Fibroblast of gingiva (primary cell): ENCODE results near the gene SH3TC2.
A peak's percentile ranks its signal among the peaks of the same experiment; 100 is the strongest.
"Not testable (repeated sequence)": the region's sequence is repeated elsewhere in the genome, so short reads cannot be mapped to it uniquely, and the experiment has no call there.

Experiments used
- DNase-seq: peaks from one replicate; pipeline ENCODE4 v3.0.0-alpha.2; 2011; ENCODE audit warnings: low read depth

SH3TC2 gene

GRCh38 chr5:149063017-149063687 is at the start of gene SH3TC2:
Gene SH3TC2, minus strand, starts transcription at chr5:149063062. Its CDS starts 40 bp downstream, at chr5:149063022.
- peak; percentile 35 for DNase-seq

GRCh38 chr5:149110406-149110805 is 47.5 kb upstream of the SH3TC2 start:
- DNase-seq, result no peak

- peak; percentile 43 for DNase-seq
Observed at GRCh38 chr5:149108651-149109280, 45.9 kb upstream of the SH3TC2 start.

GRCh38 chr5:149100331-149100730 is 37.5 kb upstream of the SH3TC2 start:
- DNase-seq, result no peak

- no peak for DNase-seq
Observed at GRCh38 chr5:149099920-149100319, 37.1 kb upstream of the SH3TC2 start.

- no peak for DNase-seq
Observed at GRCh38 chr5:149094996-149095395, 32.1 kb upstream of the SH3TC2 start.

- DNase-seq, result no peak
Observed at GRCh38 chr5:149093625-149094024, 30.8 kb upstream of the SH3TC2 start.

GRCh38 chr5:149089796-149090195 is 26.9 kb upstream of the SH3TC2 start:
- no peak for DNase-seq

GRCh38 chr5:149088686-149089085 is 25.8 kb upstream of the SH3TC2 start:
- DNase-seq, result no peak

- DNase-seq, result no peak
Observed at GRCh38 chr5:149083846-149084245, 21.0 kb upstream of the SH3TC2 start.

- no peak for DNase-seq
Observed at GRCh38 chr5:149082271-149082670, 19.4 kb upstream of the SH3TC2 start.

- no peak for DNase-seq
Observed at GRCh38 chr5:149080294-149080693, 17.4 kb upstream of the SH3TC2 start.

GRCh38 chr5:149079883-149080282 is 17.0 kb upstream of the SH3TC2 start:
- no peak for DNase-seq

GRCh38 chr5:149074071-149074470 is 11.2 kb upstream of the SH3TC2 start:
- DNase-seq, result not testable (repeated sequence)

- no peak for DNase-seq
Observed at GRCh38 chr5:149073213-149073612, 10.4 kb upstream of the SH3TC2 start.

GRCh38 chr5:149072791-149073190 is 9.9 kb upstream of the SH3TC2 start:
- no peak for DNase-seq

- no peak for DNase-seq
Observed at GRCh38 chr5:149072376-149072775, 9.5 kb upstream of the SH3TC2 start.

- DNase-seq, result no peak
Observed at GRCh38 chr5:149071756-149072155, 8.9 kb upstream of the SH3TC2 start.

GRCh38 chr5:149071216-149071615 is 8.4 kb upstream of the SH3TC2 start:
- DNase-seq, result no peak

- no peak for DNase-seq
Observed at GRCh38 chr5:149069711-149070110, 6.8 kb upstream of the SH3TC2 start.

GRCh38 chr5:149063896-149064478 is 1.1 kb upstream of the SH3TC2 start:
- DNase-seq, result no peak

GRCh38 chr5:149062371-149063016 is 368 bp downstream of the SH3TC2 start:
- DNase-seq, result peak; percentile 31

GRCh38 chr5:149061341-149061740 is 1.5 kb downstream of the SH3TC2 start:
- DNase-seq, result no peak
